Fibroblast of skin of right biceps (primary cell): ENCODE measurements around the gene UFC1.

Experiments used
- DNase-seq: peaks from one replicate; pipeline ENCODE4 v3.0.0-alpha.2; 2013

The UFC1 gene

DNA sequence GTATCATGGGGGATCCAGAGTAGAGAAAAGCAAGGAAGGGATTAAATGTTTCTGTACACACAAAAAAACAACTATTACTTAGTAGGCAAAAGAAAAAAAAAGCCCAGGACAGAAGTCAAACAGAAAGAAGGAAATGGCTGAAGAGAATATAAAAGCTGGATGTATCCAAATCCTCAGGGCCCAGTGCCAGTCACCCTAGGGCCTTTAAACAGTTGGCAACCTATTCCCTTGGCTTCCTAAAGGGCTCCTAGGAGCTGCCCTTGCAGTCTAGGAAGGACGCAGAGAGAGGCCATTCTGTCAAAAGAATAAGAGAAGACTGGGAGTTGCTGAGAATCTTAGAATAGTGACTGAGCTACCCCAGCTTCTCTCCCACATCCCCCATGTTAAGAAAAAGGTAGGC, 18.6 kb downstream of the UFC1 start:
- DNase-seq = no peak

DNA sequence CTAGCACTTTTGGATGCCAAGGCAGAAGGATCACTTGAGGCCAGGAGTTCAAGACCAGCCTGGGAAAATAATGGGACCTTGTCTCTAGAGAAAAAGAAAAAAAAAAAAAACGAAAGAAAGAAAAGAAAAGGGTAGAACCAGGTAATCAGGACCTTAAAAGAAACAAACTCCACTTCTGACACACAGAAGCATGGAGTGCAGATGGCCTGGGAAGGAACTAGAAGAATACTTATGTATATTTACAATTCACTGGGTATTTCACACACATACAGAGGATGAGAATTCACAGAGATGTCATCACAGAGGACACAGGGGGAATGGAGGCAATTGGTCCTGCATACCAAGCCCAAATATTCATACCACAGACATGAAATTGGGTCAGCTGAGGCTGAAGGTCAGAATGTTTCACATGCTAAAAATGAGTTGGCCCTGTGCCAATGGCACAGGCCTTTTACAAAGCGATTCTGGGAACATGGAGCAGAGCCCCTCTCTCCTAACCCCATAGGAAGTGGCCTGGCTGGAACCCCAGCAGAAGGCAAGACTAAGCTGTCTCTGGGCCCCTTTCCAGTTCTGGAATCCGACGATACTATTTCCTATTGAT, 19.1 kb downstream of the UFC1 start:
- DNase-seq = peak; percentile 90

- no peak for DNase-seq
Measured at GRCh38 chr1:161173711-161174110, 19.9 kb downstream of the UFC1 start.

GRCh38 chr1:161174911-161175310, 21.1 kb downstream of the UFC1 start:
- DNase-seq = no peak

- DNase-seq = no peak
Measured at GRCh38 chr1:161175771-161176453, 22.1 kb downstream of the UFC1 start.

DNA sequence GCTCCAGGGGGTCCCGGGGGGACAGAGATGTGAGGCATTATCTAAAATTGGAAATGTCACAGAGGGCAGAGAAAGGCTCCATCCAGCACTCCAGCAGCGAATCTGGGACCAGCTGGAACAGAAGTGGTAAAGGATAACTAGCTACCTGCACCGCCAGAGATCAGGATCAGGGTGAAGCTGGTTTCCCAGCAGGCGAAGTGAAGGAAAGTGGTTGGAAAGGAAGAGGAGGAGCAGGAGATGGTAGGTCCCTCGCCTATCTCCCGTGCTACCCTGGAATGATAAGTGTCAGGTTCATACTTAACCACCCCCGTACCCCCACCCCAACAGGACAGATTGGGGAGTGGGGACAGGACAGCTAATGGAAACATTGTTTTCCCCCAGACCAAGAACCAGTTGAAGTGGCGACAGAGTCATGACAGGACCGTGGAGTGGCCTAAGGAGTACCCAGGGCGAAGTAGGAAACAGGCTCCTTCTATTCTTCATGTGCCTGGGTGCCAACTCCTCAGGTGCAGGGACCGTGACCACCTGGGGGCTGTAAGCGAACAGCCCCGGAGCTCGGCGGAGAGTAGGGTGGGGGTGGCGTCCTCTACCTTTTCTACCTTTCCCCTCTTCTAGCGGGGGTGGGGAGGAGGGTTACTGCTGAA, 22.8 kb downstream of the UFC1 start:
- DNase-seq = no peak

GRCh38 chr1:161177112-161177935, 23.5 kb downstream of the UFC1 start, which contains the start of gene B4GALT3:
TSS of gene B4GALT3 (minus strand) at chr1:161177507. CDS start at chr1:161176060, 1,447 bp downstream.
- peak; percentile 79 for DNase-seq

GRCh38 chr1:161177936-161178244, 24.1 kb downstream of the UFC1 start:
- no peak for DNase-seq

- DNase-seq = no peak
Measured at GRCh38 chr1:161179698-161180097, 25.9 kb downstream of the UFC1 start.

GRCh38 chr1:161180639-161181038, 26.9 kb downstream of the UFC1 start:
- DNase-seq = peak; percentile 18

- DNase-seq = peak; percentile 70
Measured at GRCh38 chr1:161182214-161182613, 28.4 kb downstream of the UFC1 start.

GRCh38 chr1:161185282-161185682, 31.5 kb downstream of the UFC1 start:
- DNase-seq = peak; percentile 70

GRCh38 chr1:161185732-161186311, 32.0 kb downstream of the UFC1 start:
- no peak for DNase-seq

DNA sequence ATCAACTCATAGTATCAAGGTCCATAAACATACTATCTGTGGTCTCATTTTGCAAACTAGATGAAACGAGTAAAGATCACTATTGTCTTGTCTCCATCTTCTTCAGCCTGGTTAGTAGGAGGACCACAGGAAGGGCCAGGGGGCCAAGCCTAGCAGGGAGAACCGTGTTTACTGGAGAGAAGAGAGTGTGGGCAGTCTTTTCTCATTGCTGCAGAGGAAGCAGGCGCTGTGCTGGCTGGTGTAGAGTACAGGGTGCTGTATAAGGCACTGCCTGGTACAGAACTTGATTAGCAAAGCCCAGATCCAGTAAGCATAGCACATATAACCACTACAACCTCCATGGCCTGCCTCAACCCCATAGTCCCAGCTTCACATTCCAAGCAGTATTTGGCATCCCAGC, 33.5 kb downstream of the UFC1 start:
- DNase-seq = no peak

DNA sequence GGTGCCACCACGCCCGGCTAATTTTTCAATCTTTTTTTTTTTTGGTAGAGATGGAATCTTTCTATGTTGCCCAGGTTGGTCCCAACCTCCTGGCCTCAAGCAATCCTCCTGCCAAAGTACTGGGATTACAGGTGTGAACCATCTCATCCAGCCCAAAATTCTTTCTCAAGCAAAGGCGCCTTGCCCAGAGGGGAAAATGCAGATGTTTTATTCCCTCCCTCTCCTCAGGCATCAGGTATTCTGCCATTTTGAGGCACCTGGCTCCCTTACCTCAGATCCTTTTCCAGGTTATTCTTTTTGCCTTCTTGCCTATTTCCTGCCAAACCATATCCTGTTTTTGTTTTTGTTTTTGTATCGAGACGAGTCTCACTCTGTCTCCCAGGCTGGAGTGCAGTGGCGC, 34.6 kb downstream of the UFC1 start:
- no peak for DNase-seq

DNA sequence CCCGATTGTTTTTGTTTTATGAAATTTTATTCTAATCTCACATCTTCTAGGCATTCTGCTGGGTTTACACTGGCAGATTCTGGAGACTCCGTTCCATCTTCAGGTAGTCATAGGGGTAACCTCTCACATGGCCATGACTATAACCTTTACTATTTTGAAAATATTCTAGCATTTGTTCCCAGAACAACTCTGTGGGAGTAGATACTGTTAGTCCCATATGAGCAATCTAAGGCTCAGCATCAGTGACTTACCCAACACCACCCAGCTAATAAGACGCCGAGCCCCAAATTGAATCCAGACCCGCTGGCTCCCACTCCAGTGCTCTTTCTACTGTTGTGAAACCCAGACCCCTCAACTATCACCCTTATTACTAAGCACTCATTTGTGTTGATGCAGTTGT, 35.3 kb downstream of the UFC1 start:
- DNase-seq = no peak

- DNase-seq = no peak
Measured at GRCh38 chr1:161190962-161191521, 37.3 kb downstream of the UFC1 start.

DNA sequence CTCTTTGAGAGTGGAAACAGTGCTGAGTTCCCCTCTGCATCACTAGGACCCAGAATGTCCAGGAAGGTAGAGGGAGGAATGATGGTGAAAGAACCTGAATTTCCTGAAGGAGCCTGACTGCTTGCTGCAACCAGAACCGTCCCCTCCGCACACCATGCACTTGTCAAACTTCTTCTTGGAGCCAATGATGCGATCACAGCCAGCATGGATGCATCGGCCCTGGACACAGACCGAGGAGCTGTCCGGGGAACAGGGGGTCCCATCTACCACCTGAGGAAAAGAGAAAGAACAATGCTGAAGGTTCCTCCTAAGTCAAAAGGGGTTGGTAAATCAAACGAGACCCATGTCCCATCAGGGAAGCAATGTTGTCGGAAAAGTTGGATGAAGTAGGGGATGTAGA, 38.2 kb downstream of the UFC1 start:
- no peak for DNase-seq

- peak; percentile 67 for DNase-seq
Measured at GRCh38 chr1:161192476-161193465, 39.0 kb downstream of the UFC1 start.

- no peak for DNase-seq
Measured at GRCh38 chr1:161193561-161194235, 39.9 kb downstream of the UFC1 start.

DNA sequence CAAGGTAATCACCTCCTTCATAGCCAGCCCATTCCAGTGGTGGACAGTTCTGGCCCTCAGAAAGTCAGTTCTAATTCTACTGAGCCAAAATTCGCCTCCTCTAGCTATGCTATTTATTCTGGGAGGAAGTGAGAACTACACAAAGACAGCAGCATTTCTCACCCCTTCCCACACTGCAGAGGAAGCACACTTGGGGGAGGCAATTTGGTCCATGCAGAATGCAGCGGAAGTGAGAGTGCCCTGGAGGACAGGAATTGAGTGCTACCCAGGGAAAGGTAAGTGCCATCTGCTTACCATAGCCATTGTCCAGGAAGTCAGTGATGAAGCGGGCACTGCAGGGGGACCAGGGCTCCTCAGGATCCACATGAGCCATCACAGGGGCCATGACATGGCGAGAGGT, 41.4 kb downstream of the UFC1 start:
- no peak for DNase-seq
